Activated CD8-positive, alpha-beta memory T cell treated with anti-CD3 and anti-CD28 coated beads, Interleukin-2, amount 10 ng/mL, durations not matched to agents 7 days and 5 days (primary cell): Measurements from ENCODE around the gene TOB2. TPM values are rescaled to one million over a fixed set of nuclear protein-coding genes. Genes with fewer than 3 reads are reported as not detected.

Experiments used
- ATAC-seq: fragments of 150-1000 bp; cut with Tn5 transposase; one replicate; pipeline ENCODE4 v1.10.0; 2021; ENCODE audit warnings: moderate library complexity
- CTCF ChIA-PET: fragments of 350-600 bp; sonication (Branson Sonifier 250); formaldehyde crosslinking; loops from one replicate; lab custom pipeline; 2021; ENCODE audit warnings: antibody characterized with exemption; lab: Charles Lee
- DNase-seq: peaks from one replicate; pipeline ENCODE4 v3.0.0-alpha.2; 2020
- H3K27ac Mint-ChIP-seq: one replicate; pipeline ENCODE4 v1.8.0; 2021; ENCODE audit warnings: mild to moderate bottlenecking, mixed read lengths
- H3K27me3 Mint-ChIP-seq: one replicate; pipeline ENCODE4 v1.8.0; 2021; ENCODE audit warnings: mixed read lengths
- H3K36me3 Mint-ChIP-seq: one replicate; pipeline ENCODE4 v1.8.0; 2021; ENCODE audit warnings: mild to moderate bottlenecking, mixed read lengths
- H3K4me1 Mint-ChIP-seq: one replicate; pipeline ENCODE4 v1.8.0; 2021; ENCODE audit warnings: mixed read lengths
- H3K4me3 Mint-ChIP-seq: one replicate; pipeline ENCODE4 v1.8.0; 2021; ENCODE audit warnings: mild to moderate bottlenecking, moderate library complexity, mixed read lengths
- H3K9me3 Mint-ChIP-seq: one replicate; pipeline ENCODE4 v1.8.0; 2022; ENCODE audit warnings: low read depth, mixed read lengths
- total RNA-seq, 2 experiments: library from RNA; stranded (reverse); gene quantifications; one replicate each; pipeline ENCODE4 v1.2.3, GENCODE V29; 2021

Gene TOB2, protein sequence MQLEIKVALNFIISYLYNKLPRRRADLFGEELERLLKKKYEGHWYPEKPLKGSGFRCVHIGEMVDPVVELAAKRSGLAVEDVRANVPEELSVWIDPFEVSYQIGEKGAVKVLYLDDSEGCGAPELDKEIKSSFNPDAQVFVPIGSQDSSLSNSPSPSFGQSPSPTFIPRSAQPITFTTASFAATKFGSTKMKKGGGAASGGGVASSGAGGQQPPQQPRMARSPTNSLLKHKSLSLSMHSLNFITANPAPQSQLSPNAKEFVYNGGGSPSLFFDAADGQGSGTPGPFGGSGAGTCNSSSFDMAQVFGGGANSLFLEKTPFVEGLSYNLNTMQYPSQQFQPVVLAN
- total RNA-seq = 10 to 100 TPM; 38.8 to 45.1 TPM

DNA sequence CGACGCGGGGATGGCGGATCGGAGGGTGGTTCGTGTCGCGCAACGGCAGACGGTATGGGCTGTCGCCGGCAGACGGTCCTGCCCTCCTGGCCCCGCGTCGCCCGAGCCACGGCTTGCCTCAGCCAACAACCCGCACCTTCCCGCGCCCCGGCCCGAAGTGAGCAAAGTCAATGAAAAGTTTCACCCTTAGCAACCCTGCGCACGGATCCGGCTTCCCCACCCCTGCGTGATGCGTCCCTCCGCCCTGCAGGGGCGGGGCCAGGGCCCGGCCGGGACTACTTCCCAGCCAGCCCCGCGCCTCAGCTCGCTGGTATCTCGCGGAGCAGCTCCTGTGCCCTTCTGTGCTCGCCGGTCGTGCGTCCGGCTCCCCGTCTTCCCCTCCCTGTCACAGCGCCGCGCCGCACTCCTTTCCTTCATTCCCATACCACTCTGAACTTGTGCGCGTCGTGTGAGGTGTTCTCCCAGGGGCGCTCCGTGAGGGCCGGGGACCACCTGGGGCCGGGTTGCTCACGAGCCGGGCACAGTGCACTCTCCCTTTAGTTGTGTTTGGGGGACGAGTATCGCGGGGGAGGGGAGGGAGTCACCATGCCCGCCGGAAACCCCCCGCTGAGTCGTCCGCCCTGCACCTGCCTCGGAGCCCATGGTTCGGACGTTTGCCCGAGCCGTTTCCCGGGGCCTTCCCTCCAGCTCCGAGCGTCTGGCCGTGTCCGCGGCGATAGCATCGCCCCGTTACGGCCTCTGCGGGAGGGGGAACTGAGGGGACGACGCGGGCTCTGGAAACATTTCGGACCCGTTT, at the start of gene TOB2:
TOB2 (minus strand) TSS at position 163 of the 796 bp plus-strand sequence. CDS start 9,456 bp downstream, outside the sequence.
- peaks cover 24% of the 10 kb centered on the region for H3K4me1 Mint-ChIP-seq
- CTCF ChIA-PET = interaction anchor here (0.6 to 2.2 kb wide), 8 partner anchors 9 to 220 kb away, joined by 3 to 9 read pairs (median 3); partner anchors contain the start of genes ACO2 and PHF5A

DNA sequence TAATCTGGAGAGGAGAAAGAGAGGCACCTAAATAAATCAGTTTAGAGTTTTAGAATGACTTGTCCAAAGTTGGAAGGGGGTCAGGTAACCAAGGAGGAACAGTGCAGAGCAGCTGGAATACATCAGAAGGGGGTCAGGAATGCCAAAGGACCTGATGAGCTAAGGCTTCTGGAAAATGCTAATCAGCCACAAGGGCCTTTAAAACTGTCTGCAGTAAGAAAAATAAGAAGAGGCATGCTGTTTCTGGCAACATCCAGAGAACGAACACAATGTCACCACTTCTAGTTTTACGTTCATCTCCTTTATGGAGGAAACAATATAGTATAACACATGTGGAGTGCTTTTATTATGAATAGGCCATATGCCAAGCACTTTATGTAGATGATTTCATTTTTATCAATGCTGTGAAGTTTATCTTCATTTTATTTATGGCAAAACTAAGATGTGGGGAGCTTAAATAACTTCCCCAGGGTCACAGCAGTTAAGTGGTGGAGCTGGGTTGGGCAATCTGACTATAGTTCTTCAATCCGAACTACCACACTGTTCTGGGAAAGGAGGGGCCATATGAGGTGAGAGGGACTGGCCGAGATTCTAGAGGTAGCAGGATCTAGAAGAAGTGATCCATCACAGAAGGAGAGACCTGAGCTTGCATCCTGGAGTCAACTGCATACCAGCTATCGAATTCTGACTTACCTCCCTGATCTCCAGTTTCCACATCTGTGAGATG, 44.9 kb upstream of the TOB2 start:
- DNase-seq (no peak), ATAC-seq (no peak)
- Mint-ChIP-seq H3K36me3 (peaks cover 4% of the 10 kb centered on the region), H3K4me1 (peaks cover 2% of the 10 kb centered on the region), H3K27ac (no peak overlapping the region), H3K27me3 (no peaks in the 10 kb centered on the region), H3K4me3 (no peak overlapping the region), H3K9me3 (no peaks in the 10 kb centered on the region)
- CTCF ChIA-PET = interaction anchor here (0.5 to 2.7 kb wide), 3 partner anchors 35 to 1036 kb away, joined by 3 to 10 read pairs (median 3); no protein-coding TSS in a partner anchor

More for the DNA sequence above, at the start of gene TOB2:
- Mint-ChIP-seq H3K9me3 (no peaks in the 10 kb centered on the region), H3K36me3 (peaks cover 12% of the 10 kb centered on the region), H3K27me3 (no peaks in the 10 kb centered on the region), H3K4me3 (peak within 1 kb of the TSS; percentile 96), H3K27ac (peak within 1 kb of the TSS; percentile 96)
- DNase-seq = peak; percentile 96
- peak; percentile 67 for ATAC-seq

GRCh38 chr22:41488596-41489385, 42.2 kb upstream of the TOB2 start:
- DNase-seq (no peak), ATAC-seq (no peak)
- Mint-ChIP-seq H3K36me3 (peaks cover 2% of the 10 kb centered on the region), H3K9me3 (no peaks in the 10 kb centered on the region), H3K4me1 (peaks cover 8% of the 10 kb centered on the region), H3K27ac (no peak overlapping the region), H3K4me3 (no peak overlapping the region), H3K27me3 (no peaks in the 10 kb centered on the region)
- CTCF ChIA-PET = interaction anchor here (1.1 to 1.2 kb wide), 2 partner anchors 29 to 180 kb away, joined by 3 to 4 read pairs; no protein-coding TSS in a partner anchor

DNA sequence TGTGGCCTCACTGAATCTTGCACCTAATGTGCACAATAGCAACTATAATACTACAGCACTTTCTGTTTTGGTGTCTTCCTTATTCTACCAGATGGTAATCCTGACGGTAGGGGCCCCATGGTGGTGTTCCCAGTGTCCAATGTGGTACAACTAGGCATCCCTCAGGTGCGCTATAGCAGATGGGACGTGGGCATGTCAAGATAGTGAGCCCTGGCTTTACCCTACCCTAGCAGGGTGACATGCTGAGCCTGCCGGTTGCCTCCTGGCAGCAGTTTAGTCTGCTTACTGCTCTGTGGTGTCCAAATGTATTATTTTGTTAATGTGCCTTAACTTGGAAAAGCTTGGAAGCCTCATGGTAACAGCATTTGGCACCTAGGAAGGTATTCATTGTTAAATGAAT, 41.5 kb upstream of the TOB2 start:
- peaks cover 2% of the 10 kb centered on the region for H3K36me3 Mint-ChIP-seq
- no peaks in the 10 kb centered on the region for H3K27me3 Mint-ChIP-seq
- H3K27ac Mint-ChIP-seq = no peak overlapping the region
- CTCF ChIA-PET = interaction anchor here (1.1 to 1.2 kb wide), 2 partner anchors 30 to 179 kb away, joined by 3 to 4 read pairs; no protein-coding TSS in a partner anchor
- DNase-seq = no peak
- peaks cover 8% of the 10 kb centered on the region for H3K4me1 Mint-ChIP-seq
- ATAC-seq = no peak
- H3K4me3 Mint-ChIP-seq = no peak overlapping the region
- H3K9me3 Mint-ChIP-seq = no peaks in the 10 kb centered on the region

DNA sequence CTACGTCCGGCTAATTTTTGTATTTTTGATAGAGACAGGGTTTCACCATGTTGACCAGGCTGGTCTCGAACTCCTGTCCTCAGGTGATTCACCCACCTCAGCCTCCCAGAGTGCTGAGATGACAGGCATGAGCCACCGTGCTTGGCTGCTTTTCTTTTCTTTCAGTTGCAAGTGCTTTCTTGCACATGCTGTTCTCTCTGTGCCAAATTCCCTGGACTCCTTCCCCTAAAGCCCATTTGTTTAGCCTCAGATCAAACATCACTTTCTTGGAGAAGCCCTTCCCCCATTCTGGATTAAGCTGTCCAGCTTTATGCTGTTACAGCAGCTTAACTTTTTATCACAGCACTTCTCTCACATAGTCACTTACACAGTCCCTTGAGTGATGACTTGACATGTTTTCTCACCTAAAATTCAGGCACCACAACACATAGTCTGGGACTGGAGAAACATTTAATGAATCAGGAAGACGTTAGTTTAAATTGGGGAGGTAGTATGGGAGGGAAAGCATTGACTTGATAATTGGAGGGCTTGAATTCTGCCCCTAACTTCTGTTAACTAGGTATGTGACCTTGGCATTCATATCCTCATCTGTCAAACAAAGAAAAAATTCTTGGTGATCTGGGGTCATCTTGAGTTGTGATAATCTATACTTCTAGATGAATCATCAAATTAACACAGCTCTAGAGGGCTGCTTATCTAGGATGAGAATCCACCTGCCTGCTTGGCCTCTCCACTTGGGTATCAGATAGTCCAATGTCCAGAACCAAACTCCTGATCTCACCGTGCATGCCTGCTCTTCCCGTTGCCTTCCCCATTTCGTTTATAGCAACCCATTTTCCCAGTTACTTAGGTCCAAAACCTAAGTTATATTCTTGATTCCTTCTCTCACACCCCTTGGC, 40.7 kb upstream of the TOB2 start:
- CTCF ChIA-PET = interaction anchor here (1.5 kb wide), 1 partner anchor 39 kb away, joined by 3 read pairs; no protein-coding TSS in a partner anchor
- Mint-ChIP-seq H3K36me3 (peaks cover 2% of the 10 kb centered on the region), H3K4me3 (no peak overlapping the region), H3K9me3 (no peaks in the 10 kb centered on the region), H3K27me3 (no peaks in the 10 kb centered on the region), H3K4me1 (peaks cover 15% of the 10 kb centered on the region), H3K27ac (no peak overlapping the region)
- ATAC-seq (no peak), DNase-seq (no peak)

GRCh38 chr22:41485033-41485432, 38.4 kb upstream of the TOB2 start:
- no peaks in the 10 kb centered on the region for H3K27me3 Mint-ChIP-seq
- H3K9me3 Mint-ChIP-seq = no peaks in the 10 kb centered on the region
- ATAC-seq = no peak
- H3K4me1 Mint-ChIP-seq = peaks cover 24% of the 10 kb centered on the region
- peaks cover 2% of the 10 kb centered on the region for H3K36me3 Mint-ChIP-seq
- no peak for DNase-seq
- no peak overlapping the region for H3K4me3 Mint-ChIP-seq
- CTCF ChIA-PET = interaction anchor here (0.7 to 1.5 kb wide), 2 partner anchors 15 to 42 kb away, joined by 4 read pairs; no protein-coding TSS in a partner anchor
- H3K27ac Mint-ChIP-seq = no peak overlapping the region

DNA sequence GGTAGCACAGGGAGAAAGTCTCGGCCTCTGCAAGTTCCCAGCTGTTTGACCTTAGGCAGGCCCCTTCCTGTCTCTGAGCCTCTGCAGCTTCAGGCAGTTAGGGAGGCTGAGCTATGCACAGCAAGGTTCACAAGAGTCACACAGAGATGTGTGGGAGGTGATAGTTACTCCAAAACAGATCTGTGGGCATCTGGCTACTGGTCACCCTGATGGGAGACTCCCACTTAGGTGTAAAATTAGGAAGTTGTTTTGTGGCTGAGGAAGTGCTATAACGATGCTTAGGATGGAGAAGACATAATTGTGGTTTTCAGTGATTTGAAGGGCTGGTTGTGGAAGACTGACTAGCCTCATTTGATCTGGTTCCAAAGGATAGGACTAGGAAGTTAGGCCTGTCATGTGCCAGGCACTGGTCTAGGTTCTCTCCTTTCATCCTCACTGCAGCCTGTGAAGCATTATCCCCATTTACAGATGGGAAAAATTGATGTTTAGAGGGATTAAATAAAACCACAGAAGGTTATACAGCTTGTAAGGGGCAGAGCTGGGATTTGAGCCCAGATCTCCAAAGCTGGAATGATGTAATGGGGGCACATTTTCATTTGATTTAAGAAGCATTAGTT, 35.8 kb upstream of the TOB2 start:
- ATAC-seq (peak; percentile 30), DNase-seq (no peak)
- H3K4me3 Mint-ChIP-seq = no peak overlapping the region
- CTCF ChIA-PET = interaction anchor here (1.0 to 1.7 kb wide), 3 partner anchors 14 to 79 kb away, joined by 3 to 5 read pairs (median 4); partner anchors contain the start of genes ACO2 and PHF5A
- H3K4me1 Mint-ChIP-seq = peaks cover 26% of the 10 kb centered on the region
- no peaks in the 10 kb centered on the region for H3K27me3 Mint-ChIP-seq
- peaks cover 2% of the 10 kb centered on the region for H3K36me3 Mint-ChIP-seq
- H3K9me3 Mint-ChIP-seq = no peaks in the 10 kb centered on the region
- no peak overlapping the region for H3K27ac Mint-ChIP-seq

- Mint-ChIP-seq H3K9me3 (no peaks in the 10 kb centered on the region), H3K36me3 (no peaks in the 10 kb centered on the region), H3K27me3 (no peaks in the 10 kb centered on the region), H3K4me1 (peaks cover 26% of the 10 kb centered on the region), H3K27ac (no peak overlapping the region), H3K4me3 (no peak overlapping the region)
- DNase-seq = no peak
- CTCF ChIA-PET = interaction anchor here (1.0 to 1.7 kb wide), 2 partner anchors 13 to 78 kb away, joined by 3 to 5 read pairs; partner anchors contain the start of genes ACO2 and PHF5A
- no peak for ATAC-seq
Observed at GRCh38 chr22:41481925-41482318, 35.3 kb upstream of the TOB2 start.

DNA sequence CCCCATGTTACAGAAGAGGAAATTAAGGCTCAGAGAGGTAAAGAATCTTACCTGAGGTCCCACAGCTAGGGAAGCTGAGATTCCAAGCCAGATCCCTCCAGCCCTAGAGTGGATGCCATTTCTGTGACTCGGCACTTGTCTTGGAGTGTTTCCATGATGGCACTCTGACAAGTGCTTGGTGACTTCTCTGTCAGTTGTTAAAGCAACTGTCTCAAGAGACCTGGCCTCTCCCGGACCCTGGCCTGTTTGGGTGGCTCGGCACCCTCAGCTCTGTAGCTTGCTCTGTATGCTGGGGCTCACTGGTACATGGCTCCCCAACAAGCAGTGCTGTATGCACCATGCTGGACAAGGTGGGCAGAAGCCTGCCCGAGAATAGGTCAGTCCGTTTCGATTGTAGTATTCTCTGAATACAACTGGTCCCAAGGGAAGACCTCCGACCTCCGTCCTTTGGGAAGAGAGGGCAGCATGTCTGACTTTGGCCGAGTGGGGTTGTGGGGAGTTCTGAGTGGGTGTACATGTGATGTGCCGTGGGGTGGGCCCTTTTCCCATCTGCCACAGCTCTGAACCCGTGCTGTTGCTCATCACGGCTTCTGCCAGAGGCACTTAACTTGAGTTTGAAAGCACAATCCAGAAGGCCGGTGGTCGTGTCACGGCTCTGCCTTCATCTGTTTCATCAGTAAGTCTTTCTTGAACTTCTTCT, 34.7 kb upstream of the TOB2 start:
- DNase-seq = no peak
- Mint-ChIP-seq H3K36me3 (no peaks in the 10 kb centered on the region), H3K27me3 (no peaks in the 10 kb centered on the region), H3K4me1 (peaks cover 26% of the 10 kb centered on the region), H3K9me3 (no peaks in the 10 kb centered on the region), H3K4me3 (no peak overlapping the region), H3K27ac (no peak overlapping the region)
- CTCF ChIA-PET = interaction anchor here (0.7 to 1.7 kb wide), 3 partner anchors 13 to 77 kb away, joined by 3 to 5 read pairs (median 3); partner anchors contain the start of genes ACO2 and PHF5A
- no peak for ATAC-seq

- no peaks in the 10 kb centered on the region for H3K27me3 Mint-ChIP-seq
- H3K36me3 Mint-ChIP-seq = no peaks in the 10 kb centered on the region
- CTCF ChIA-PET = interaction anchor here (0.7 kb wide), 1 partner anchor 24 kb away, joined by 3 read pairs; no protein-coding TSS in a partner anchor
- no peak for ATAC-seq
- no peaks in the 10 kb centered on the region for H3K9me3 Mint-ChIP-seq
- H3K27ac Mint-ChIP-seq = no peak overlapping the region
- DNase-seq = no peak
- H3K4me3 Mint-ChIP-seq = no peak overlapping the region
- H3K4me1 Mint-ChIP-seq = peaks cover 22% of the 10 kb centered on the region
Observed at GRCh38 chr22:41480397-41480735, 33.8 kb upstream of the TOB2 start.
